Measurements from ENCODE around the gene NUMBL. TPM values are rescaled to one million over a fixed set of nuclear protein-coding genes. Genes with fewer than 3 reads are reported as not detected.
"Not testable (repeated sequence)": the region's sequence is repeated elsewhere in the genome, so short reads cannot be mapped to it uniquely, and the experiment has no call there.

Gene NUMBL
- total RNA-seq, 1 donor: 3.1 TPM

- H3K27me3 ChIP-seq (ENCODE audit: insufficient read depth, low read length): no peaks in the 10 kb centered on the region
- H3K4me3 ChIP-seq (ENCODE audit: low read length): no peak overlapping the region
- no peaks in the 10 kb centered on the region for H3K9me3 ChIP-seq (ENCODE audit: low read depth, low read length)
- H3K4me1 ChIP-seq (ENCODE audit: insufficient read depth, low read length): no peaks in the 10 kb centered on the region
Observed at GRCh38 chr19:40642051-40642706, 48.3 kb downstream of the NUMBL start.

- Histone ChIP-seq H3K9me3 (ENCODE audit: low read depth, low read length) (no peaks in the 10 kb centered on the region), H3K27me3 (ENCODE audit: insufficient read depth, low read length) (no peaks in the 10 kb centered on the region), H3K4me3 (ENCODE audit: low read length) (no peak overlapping the region), H3K4me1 (ENCODE audit: insufficient read depth, low read length) (no peaks in the 10 kb centered on the region)
Observed at GRCh38 chr19:40641281-40641680, 49.2 kb downstream of the NUMBL start.

- Histone ChIP-seq H3K4me3 (ENCODE audit: low read length) (no peak overlapping the region), H3K4me1 (ENCODE audit: insufficient read depth, low read length) (no peaks in the 10 kb centered on the region), H3K27me3 (ENCODE audit: insufficient read depth, low read length) (no peaks in the 10 kb centered on the region), H3K9me3 (ENCODE audit: low read depth, low read length) (no peaks in the 10 kb centered on the region)
Observed at GRCh38 chr19:40640744-40641143, 49.7 kb downstream of the NUMBL start.

- H3K4me1 ChIP-seq (ENCODE audit: insufficient read depth, low read length): no peaks in the 10 kb centered on the region
- no peaks in the 10 kb centered on the region for H3K27me3 ChIP-seq (ENCODE audit: insufficient read depth, low read length)
- no peaks in the 10 kb centered on the region for H3K9me3 ChIP-seq (ENCODE audit: low read depth, low read length)
- H3K4me3 ChIP-seq (ENCODE audit: low read length): no peak overlapping the region
Observed at GRCh38 chr19:40639638-40639982, 50.8 kb downstream of the NUMBL start.

GRCh38 chr19:40638327-40638726, 52.1 kb downstream of the NUMBL start:
- no peaks in the 10 kb centered on the region for H3K9me3 ChIP-seq (ENCODE audit: low read depth, low read length)
- H3K4me1 ChIP-seq (ENCODE audit: insufficient read depth, low read length): no peaks in the 10 kb centered on the region
- H3K27me3 ChIP-seq (ENCODE audit: insufficient read depth, low read length): no peaks in the 10 kb centered on the region
- no peak overlapping the region for H3K4me3 ChIP-seq (ENCODE audit: low read length)

GRCh38 chr19:40633207-40633606, 57.2 kb downstream of the NUMBL start:
- H3K9me3 ChIP-seq (ENCODE audit: low read depth, low read length): no peaks in the 10 kb centered on the region
- H3K4me1 ChIP-seq (ENCODE audit: insufficient read depth, low read length): no peaks in the 10 kb centered on the region
- H3K4me3 ChIP-seq (ENCODE audit: low read length): no peak overlapping the region
- no peaks in the 10 kb centered on the region for H3K27me3 ChIP-seq (ENCODE audit: insufficient read depth, low read length)

- H3K4me1 ChIP-seq (ENCODE audit: insufficient read depth, low read length): no peaks in the 10 kb centered on the region
- no peak overlapping the region for H3K4me3 ChIP-seq (ENCODE audit: low read length)
- no peaks in the 10 kb centered on the region for H3K9me3 ChIP-seq (ENCODE audit: low read depth, low read length)
- no peaks in the 10 kb centered on the region for H3K27me3 ChIP-seq (ENCODE audit: insufficient read depth, low read length)
Observed at GRCh38 chr19:40632311-40633036, 58.0 kb downstream of the NUMBL start.

GRCh38 chr19:40630571-40631160, 59.8 kb downstream of the NUMBL start:
- no peaks in the 10 kb centered on the region for H3K4me1 ChIP-seq (ENCODE audit: insufficient read depth, low read length)
- H3K9me3 ChIP-seq (ENCODE audit: low read depth, low read length): no peaks in the 10 kb centered on the region
- no peak overlapping the region for H3K4me3 ChIP-seq (ENCODE audit: low read length)
- no peaks in the 10 kb centered on the region for H3K27me3 ChIP-seq (ENCODE audit: insufficient read depth, low read length)

GRCh38 chr19:40629346-40629745, 61.1 kb downstream of the NUMBL start:
- Histone ChIP-seq H3K4me3 (ENCODE audit: low read length) (no peak overlapping the region), H3K9me3 (ENCODE audit: low read depth, low read length) (no peaks in the 10 kb centered on the region), H3K27me3 (ENCODE audit: insufficient read depth, low read length) (no peaks in the 10 kb centered on the region)

GRCh38 chr19:40627486-40628279, 62.8 kb downstream of the NUMBL start:
- Histone ChIP-seq H3K4me3 (ENCODE audit: low read length) (no peak overlapping the region), H3K27me3 (ENCODE audit: insufficient read depth, low read length) (no peaks in the 10 kb centered on the region), H3K9me3 (ENCODE audit: low read depth, low read length) (no peaks in the 10 kb centered on the region), H3K4me1 (ENCODE audit: insufficient read depth, low read length) (no peaks in the 10 kb centered on the region)

More at GRCh38 chr19:40629346-40629745, 61.1 kb downstream of the NUMBL start:
- no peaks in the 10 kb centered on the region for H3K4me1 ChIP-seq (ENCODE audit: insufficient read depth, low read length)

- H3K9me3 ChIP-seq (ENCODE audit: low read depth, low read length): no peaks in the 10 kb centered on the region
- H3K27me3 ChIP-seq (ENCODE audit: insufficient read depth, low read length): no peaks in the 10 kb centered on the region
- no peaks in the 10 kb centered on the region for H3K4me1 ChIP-seq (ENCODE audit: insufficient read depth, low read length)
- H3K4me3 ChIP-seq (ENCODE audit: low read length): no peak overlapping the region
Observed at GRCh38 chr19:40626918-40627317, 63.5 kb downstream of the NUMBL start.

- Histone ChIP-seq H3K4me1 (ENCODE audit: insufficient read depth, low read length) (no peaks in the 10 kb centered on the region), H3K4me3 (ENCODE audit: low read length) (no peak overlapping the region), H3K9me3 (ENCODE audit: low read depth, low read length) (no peaks in the 10 kb centered on the region), H3K27me3 (ENCODE audit: insufficient read depth, low read length) (no peaks in the 10 kb centered on the region)
Observed at GRCh38 chr19:40625406-40626120, 64.9 kb downstream of the NUMBL start.

- not testable (repeated sequence) for H3K9me3 ChIP-seq (ENCODE audit: low read depth, low read length); H3K4me3 ChIP-seq (ENCODE audit: low read length); H3K27me3 ChIP-seq (ENCODE audit: insufficient read depth, low read length); H3K4me1 ChIP-seq (ENCODE audit: insufficient read depth, low read length)
Observed at GRCh38 chr19:40624369-40625153, 65.9 kb downstream of the NUMBL start.
